ENCODE data around the gene SUMO4. TPM values are rescaled to one million over a fixed set of nuclear protein-coding genes. Genes with fewer than 3 reads are reported as not detected.

SUMO4 gene
- total RNA-seq, 1 donor from 2014 or later = 2.0 TPM

- DNase-seq = no peak
- no peak overlapping the region for H3K27ac ChIP-seq
- H3K4me1 ChIP-seq = peaks cover 16% of the 10 kb centered on the region
- H3K4me3 ChIP-seq = no peak overlapping the region
- peaks cover 14% of the 10 kb centered on the region for H3K27me3 ChIP-seq (ENCODE audit: low read depth)
- ATAC-seq = no peak
- TF ChIP-seq CTCF (IDR thresholded peaks at IDR 0.05) = no peak
- H3K36me3 ChIP-seq = no peaks in the 10 kb centered on the region
- no peaks in the 10 kb centered on the region for H3K9me3 ChIP-seq
- intact Hi-C loops (cut with DNase I) = no loop called here
Measured at GRCh38 chr6:149446791-149447376, 46.8 kb downstream of the SUMO4 start.

- no peak for TF ChIP-seq CTCF (IDR thresholded peaks at IDR 0.05)
- Histone ChIP-seq H3K9me3 (no peaks in the 10 kb centered on the region), H3K27me3 (ENCODE audit: low read depth) (peaks cover 14% of the 10 kb centered on the region), H3K4me1 (peaks cover 26% of the 10 kb centered on the region), H3K36me3 (no peaks in the 10 kb centered on the region), H3K27ac (no peak overlapping the region), H3K4me3 (no peak overlapping the region)
- ATAC-seq (no peak), DNase-seq (no peak)
- intact Hi-C loops (cut with DNase I) = no loop called here
Measured at GRCh38 chr6:149448821-149449453, 48.9 kb downstream of the SUMO4 start.

- Histone ChIP-seq H3K9me3 (no peaks in the 10 kb centered on the region), H3K27ac (peak overlapping the region; percentile 53)
- no peak for DNase-seq
Measured at GRCh38 chr6:149449831-149450678, 50.0 kb downstream of the SUMO4 start.

More at GRCh38 chr6:149449831-149450678, 50.0 kb downstream of the SUMO4 start:
- no peak for ATAC-seq
- intact Hi-C loops (cut with DNase I) = no loop called here
- Histone ChIP-seq H3K36me3 (no peaks in the 10 kb centered on the region), H3K4me3 (peak overlapping the region; percentile 57), H3K27me3 (ENCODE audit: low read depth) (peaks cover 14% of the 10 kb centered on the region), H3K4me1 (peaks cover 37% of the 10 kb centered on the region)
- no peak for TF ChIP-seq CTCF (IDR thresholded peaks at IDR 0.05)

Other genes with a start within 250 kb of the SUMO4 start
- 60.9 TPM for gene TAB2, start 82.5 kb upstream of the SUMO4 start, total RNA-seq
- 2.6 TPM for gene ZC3H12D, start 84.8 kb downstream of the SUMO4 start, total RNA-seq
- gene PPIL4, start 145.8 kb downstream of the SUMO4 start, total RNA-seq = 28.9 TPM
- gene GINM1, start 166.1 kb downstream of the SUMO4 start, total RNA-seq = 39.3 TPM
- gene KATNA1, start 248.5 kb downstream of the SUMO4 start, total RNA-seq = 13.3 TPM

All from lower lobe of right lung (tissue), 2 donors.